Vagina (tissue), 2 donors: ENCODE measurements around the gene TMEM219. TPM values are rescaled to one million over a fixed set of nuclear protein-coding genes. Genes with fewer than 3 reads are reported as not detected.

ENCODE experiments used
- DNase-seq, 2 donors: peaks; one replicate each; pipeline ENCODE4 v3.0.0-alpha.2; 2017; ENCODE audit errors: extremely low spot score in 2 of 2
- H3K27ac ChIP-seq: fragments of 200-600 bp; sonication (generic); one replicate; pipeline ENCODE4 v1.5.1; 2019
- H3K27me3 ChIP-seq: fragments of 200-600 bp; sonication (generic); one replicate; pipeline ENCODE4 v1.5.1; 2019
- H3K36me3 ChIP-seq, 2 donors: fragments of 200-600 bp; sonication (generic); one replicate each; pipeline ENCODE4 v1.5.1; 2017 to 2019
- H3K4me1 ChIP-seq: fragments of 200-600 bp; sonication (generic); one replicate; pipeline ENCODE4 v1.5.1; 2019
- H3K4me3 ChIP-seq, 2 donors: fragments of 200-600 bp; sonication (generic); 1 replicate in 1 of 2; 2 replicates in 1 of 2; pipeline ENCODE4 v1.5.1; 2016 to 2019
- H3K9me3 ChIP-seq: fragments of 200-600 bp; sonication (generic); one replicate; pipeline ENCODE4 v1.5.1; 2019
- CTCF ChIP-seq, 3 experiments: fragments of 450-650 bp in 2 of 3; fragments of 200-600 bp in 1 of 3; sonication (generic) in 1 of 3; IDR thresholded peaks; one replicate each; pipeline ENCODE4 v1.5.1; 2017 to 2019; ENCODE audit warnings: antibody characterized with exemption in 3 of 3, mild to moderate bottlenecking in 2 of 3, moderate library complexity in 2 of 3
- POLR2A ChIP-seq, 2 donors: fragments of 450-650 bp; IDR thresholded peaks; one replicate each; pipeline ENCODE4 v1.6.1; 2017; ENCODE audit warnings: antibody characterized with exemption in 2 of 2, mild to moderate bottlenecking in 2 of 2, moderate library complexity in 2 of 2
- POLR2AphosphoS5 ChIP-seq, 2 donors: sonication (generic); formaldehyde crosslinking; IDR thresholded peaks; one replicate each; pipeline ENCODE4 v1.9.0; 2017; ENCODE audit warnings: antibody characterized with exemption in 2 of 2, mild to moderate bottlenecking in 2 of 2, low read depth in 1 of 2; ENCODE audit not compliant: insufficient read depth in 1 of 2
- intact Hi-C: fragments of 100-400 bp; cut with DNase I; formaldehyde crosslinking; loops from one replicate; pipeline ENCODE4 v1.15.1; 2023
- total RNA-seq: library from RNA; depleted of rRNA; stranded (reverse); fragments of >200 nt; gene quantifications from one replicate; pipeline ENCODE4 v1.2.3, GENCODE V29; 2016

TMEM219 gene
- total RNA-seq, 1 donor from 2014 or later = 85.7 TPM

DNA sequence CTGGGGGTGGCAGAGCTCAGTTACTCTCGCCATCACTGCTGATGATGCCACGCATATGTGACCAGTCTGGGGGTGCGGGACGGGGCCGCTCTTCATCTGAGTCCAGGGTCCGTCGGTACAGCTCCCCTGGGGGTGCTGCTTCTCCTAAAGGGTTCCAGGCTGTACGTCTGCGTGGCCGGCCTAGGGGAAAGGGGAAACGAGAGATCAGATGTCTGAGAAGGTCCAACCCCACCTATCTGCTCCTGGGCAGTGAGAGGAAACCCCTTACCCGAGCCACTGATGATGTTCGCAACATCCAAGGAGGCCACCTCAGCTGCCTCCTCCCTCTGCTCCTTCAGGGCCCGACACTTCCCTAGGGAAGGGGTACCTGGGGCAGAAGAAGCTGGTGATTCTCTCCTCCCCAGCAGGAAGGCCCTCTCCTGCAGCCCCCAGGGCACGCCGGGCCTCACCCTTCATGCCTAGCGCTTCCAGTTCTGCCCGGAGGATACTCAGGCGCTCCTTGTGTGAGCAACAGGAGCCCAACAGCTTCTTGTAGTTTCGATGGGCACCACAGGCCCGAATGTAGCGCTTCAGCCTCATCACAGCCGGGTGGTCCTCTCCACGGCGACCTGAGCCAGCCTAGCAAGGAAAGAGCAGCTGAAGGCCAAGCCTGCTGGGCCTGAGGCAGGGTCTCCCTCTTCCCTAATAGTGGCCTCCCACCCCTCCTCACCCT is 31.5 kb downstream of the TMEM219 start:
- H3K27ac ChIP-seq = no peak overlapping the region
- intact Hi-C loops = no loop called here

DNA sequence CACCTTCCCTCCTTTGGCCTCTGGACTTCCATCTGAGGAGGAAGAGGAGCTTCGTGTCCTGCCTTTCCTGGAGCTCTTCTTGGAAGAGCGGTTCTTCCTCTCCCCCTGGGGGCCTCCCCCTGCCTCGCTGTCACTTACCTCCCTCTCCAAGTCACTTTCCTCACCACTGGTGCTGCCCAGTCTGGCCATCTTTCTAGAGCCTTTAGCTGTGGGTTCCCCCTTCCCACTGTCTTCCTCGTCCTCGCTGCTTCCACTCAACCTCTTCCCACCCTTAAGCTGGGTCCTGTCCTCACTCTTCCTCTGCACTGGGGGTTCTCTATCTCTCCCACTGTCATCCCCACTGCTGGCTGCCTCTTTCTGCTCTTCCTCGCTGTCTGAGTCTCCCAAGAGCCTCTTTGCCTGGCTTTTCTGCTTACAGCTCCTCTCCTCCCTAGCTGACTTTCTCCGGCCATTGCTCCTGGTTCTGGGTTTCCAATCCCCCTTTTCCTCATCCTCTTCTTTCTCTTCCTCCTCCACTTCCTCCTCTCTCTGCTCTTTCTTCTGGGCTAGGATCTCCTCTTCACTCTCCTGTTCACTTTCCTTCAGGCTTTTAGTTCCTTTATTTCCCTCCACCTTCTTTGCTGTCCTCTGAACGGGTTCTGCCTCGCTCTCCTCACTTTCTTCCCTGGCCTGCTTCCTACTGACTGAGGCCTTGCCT is 32.2 kb downstream of the TMEM219 start:
- intact Hi-C loops = loop anchor here (2.0 kb wide), 1 partner anchor 19 kb away; no protein-coding TSS in a partner anchor
- Histone ChIP-seq H3K4me1 (peaks cover 24% of the 10 kb centered on the region), H3K4me3 (peak overlapping the region in 1 of 2 donors; percentile 91), H3K27ac (peak overlapping the region; percentile 24), H3K36me3 (peaks cover 0 to 29% of the 10 kb centered on the region in 2 donors), H3K9me3 (no peaks in the 10 kb centered on the region), H3K27me3 (no peaks in the 10 kb centered on the region)
- TF ChIP-seq POLR2A (IDR thresholded peaks at IDR 0.05) = no peak
- TF ChIP-seq POLR2AphosphoS5 (IDR thresholded peaks at IDR 0.05; ENCODE audit: insufficient read depth in 1 of 2, low read depth in 1 of 2) = no peak
- no peak for TF ChIP-seq CTCF (IDR thresholded peaks at IDR 0.05)
- DNase-seq = no peak

More for the DNA sequence above, 31.5 kb downstream of the TMEM219 start:
- Histone ChIP-seq H3K9me3 (no peaks in the 10 kb centered on the region), H3K36me3 (peaks cover 0 to 31% of the 10 kb centered on the region in 2 donors), H3K4me3 (no peak overlapping the region), H3K4me1 (peaks cover 24% of the 10 kb centered on the region), H3K27me3 (no peaks in the 10 kb centered on the region)
- TF ChIP-seq CTCF (IDR thresholded peaks at IDR 0.05) (no peak), POLR2AphosphoS5 (IDR thresholded peaks at IDR 0.05; ENCODE audit: insufficient read depth in 1 of 2, low read depth in 1 of 2) (no peak), POLR2A (IDR thresholded peaks at IDR 0.05) (no peak)
- no peak for DNase-seq

- DNase-seq = no peak
- TF ChIP-seq POLR2A (IDR thresholded peaks at IDR 0.05) (no peak), POLR2AphosphoS5 (IDR thresholded peaks at IDR 0.05; ENCODE audit: insufficient read depth in 1 of 2, low read depth in 1 of 2) (no peak), CTCF (IDR thresholded peaks at IDR 0.05) (no peak)
- Histone ChIP-seq H3K4me3 (peak overlapping the region; percentile 79 to 91), H3K36me3 (peaks cover 0 to 29% of the 10 kb centered on the region in 2 donors), H3K27ac (peak overlapping the region; percentile 89), H3K9me3 (no peaks in the 10 kb centered on the region), H3K4me1 (peaks cover 24% of the 10 kb centered on the region), H3K27me3 (no peaks in the 10 kb centered on the region)
- intact Hi-C loops = loop anchor here (2.0 to 5.0 kb wide), 2 partner anchors 20 to 182 kb away; partner anchors contain the start of gene PRRT2
Measured at GRCh38 chr16:29994600-29995323, 32.9 kb downstream of the TMEM219 start.

GRCh38 chr16:29995324-29995910 is 33.5 kb downstream of the TMEM219 start, which contains the start of gene HIRIP3:
HIRIP3 (minus strand) TSS chr16:29995617; CDS start chr16:29995605, 12 bp downstream.
- Histone ChIP-seq H3K27me3 (no peaks in the 10 kb centered on the region), H3K4me1 (peaks cover 24% of the 10 kb centered on the region), H3K4me3 (peak within 1 kb of the TSS; percentile 79 to 91), H3K27ac (peak within 1 kb of the TSS; percentile 89), H3K9me3 (no peaks in the 10 kb centered on the region), H3K36me3 (peaks cover 0 to 30% of the 10 kb centered on the region in 2 donors)
- intact Hi-C loops = loop anchor here (2.0 to 5.0 kb wide), 2 partner anchors 21 to 183 kb away; partner anchors contain the start of gene PRRT2
- no peak for DNase-seq
- peak in 1 of 2 donors; percentile 32 for TF ChIP-seq POLR2A (IDR thresholded peaks at IDR 0.05)
- TF ChIP-seq CTCF (IDR thresholded peaks at IDR 0.05) = no peak
- TF ChIP-seq POLR2AphosphoS5 (IDR thresholded peaks at IDR 0.05; ENCODE audit: insufficient read depth in 1 of 2, low read depth in 1 of 2) = no peak
